Ramos (cell line): ENCODE measurements around the gene CEP104.

Experiments used
- in situ Hi-C: fragments of 300-500 bp; cut with MboI; formaldehyde crosslinking; loops from one replicate; pipeline ENCODE4 v1.14.3; 2022; ENCODE audit warnings: low sequenced_read_pairs; ENCODE audit not compliant: unreplicated experiment

Gene CEP104

DNA sequence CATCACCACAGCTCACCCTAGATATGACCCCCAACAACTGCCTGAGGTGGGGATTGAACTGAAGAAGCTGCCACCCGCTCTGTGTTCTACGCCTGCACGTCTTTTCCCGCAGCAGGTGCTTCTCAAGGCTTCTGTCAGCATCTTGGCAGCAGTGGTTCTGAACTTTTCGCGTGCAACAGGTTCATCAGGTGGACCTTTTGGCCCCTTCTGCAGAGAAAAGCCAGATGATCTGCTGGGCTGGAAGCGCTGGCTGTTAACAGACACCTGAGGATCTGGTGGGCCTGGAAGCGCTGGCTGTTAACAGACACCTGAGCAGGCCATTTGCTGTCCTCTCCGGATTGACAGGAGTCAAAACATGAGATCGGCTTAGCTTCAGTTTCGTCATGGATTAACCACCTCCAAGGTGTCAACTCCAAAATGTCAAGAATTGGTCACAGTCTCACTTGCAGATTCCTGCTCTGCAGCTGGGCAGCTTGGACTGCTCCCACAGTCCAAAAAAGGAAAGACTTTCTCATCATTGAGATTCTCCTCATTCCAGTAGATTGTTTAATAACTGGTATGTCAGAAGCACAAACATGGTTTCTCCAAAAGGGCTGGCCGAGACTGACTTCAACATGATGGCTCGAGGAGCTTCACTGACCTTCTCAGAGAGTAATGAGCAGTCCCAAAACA is 38.4 kb upstream of the CEP104 start:
- in situ Hi-C loops, result loop anchor here (5.0 kb wide), 1 partner anchor 48 kb away; no protein-coding TSS in a partner anchor

DNA sequence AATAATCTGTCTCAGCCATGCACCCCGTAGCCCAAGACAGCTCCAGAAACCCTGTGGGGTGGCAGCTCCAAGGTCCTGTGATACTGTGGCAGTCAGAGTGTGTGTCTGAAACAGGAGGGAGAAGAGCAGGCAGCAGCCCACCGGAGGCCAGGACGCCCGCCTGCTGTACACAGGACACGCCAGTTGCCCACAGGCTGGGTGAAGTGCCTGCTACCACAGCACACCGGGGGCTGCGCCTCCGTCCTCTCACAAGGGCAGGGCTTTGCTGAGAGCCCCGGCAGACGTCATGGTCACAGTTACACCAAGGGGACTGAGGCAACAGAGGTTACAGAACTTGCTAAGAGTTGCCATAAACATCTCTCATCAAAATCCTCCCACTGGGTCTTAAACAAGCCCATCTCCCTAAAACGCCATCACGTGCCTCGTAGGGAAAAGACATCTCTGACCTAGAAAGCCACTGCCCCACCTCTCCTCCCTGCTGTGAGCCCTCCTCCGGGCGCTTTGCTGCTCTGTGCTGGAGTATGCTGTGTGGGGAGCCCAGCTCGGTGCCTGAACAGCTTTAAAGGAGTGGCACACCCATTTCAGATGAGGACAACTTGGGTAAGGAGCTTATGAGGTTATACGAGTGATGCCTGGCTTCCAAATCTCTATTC is 37.7 kb upstream of the CEP104 start:
- in situ Hi-C loops, result loop anchor here (5.0 kb wide), 1 partner anchor 47 kb away; no protein-coding TSS in a partner anchor

DNA sequence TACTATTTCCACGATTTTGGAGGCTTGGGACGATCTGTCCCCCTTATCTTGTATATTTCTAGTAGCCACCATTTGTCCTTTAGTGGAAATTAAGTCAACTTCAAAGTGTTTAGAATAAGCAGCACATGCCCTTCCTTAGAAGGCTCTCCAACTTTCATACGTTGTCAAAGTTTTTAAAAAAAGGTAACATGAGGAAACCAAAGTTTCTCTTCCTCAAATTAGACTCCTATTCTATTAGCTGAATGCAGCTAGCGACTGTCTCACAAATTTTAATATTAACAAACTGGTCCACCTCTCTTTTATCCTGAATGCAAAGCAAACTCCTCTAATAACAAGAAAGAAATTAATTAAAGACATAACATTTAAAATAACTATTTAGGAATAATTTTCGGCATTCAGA is 36.2 kb upstream of the CEP104 start:
- in situ Hi-C loops, result no loop called here

DNA sequence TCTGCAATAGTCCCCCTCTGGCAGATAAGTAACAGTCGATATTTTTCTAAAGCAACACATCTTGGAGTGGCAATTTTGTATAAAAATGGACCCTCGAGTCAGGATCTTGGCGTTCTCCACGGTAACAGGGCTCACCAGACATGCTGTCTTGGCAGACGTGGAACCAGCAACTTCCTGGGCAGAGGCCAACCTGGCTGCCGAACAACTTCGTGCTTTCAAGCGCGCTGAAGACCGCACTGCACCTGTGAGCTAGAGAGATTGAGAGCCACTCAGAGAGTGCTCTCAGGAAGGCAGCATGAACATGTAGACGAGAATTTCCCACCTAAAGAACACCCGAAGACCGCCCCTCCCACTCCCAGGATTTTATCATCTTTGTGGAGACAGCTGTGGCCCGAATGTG is 35.7 kb upstream of the CEP104 start:
- in situ Hi-C loops, result no loop called here

DNA sequence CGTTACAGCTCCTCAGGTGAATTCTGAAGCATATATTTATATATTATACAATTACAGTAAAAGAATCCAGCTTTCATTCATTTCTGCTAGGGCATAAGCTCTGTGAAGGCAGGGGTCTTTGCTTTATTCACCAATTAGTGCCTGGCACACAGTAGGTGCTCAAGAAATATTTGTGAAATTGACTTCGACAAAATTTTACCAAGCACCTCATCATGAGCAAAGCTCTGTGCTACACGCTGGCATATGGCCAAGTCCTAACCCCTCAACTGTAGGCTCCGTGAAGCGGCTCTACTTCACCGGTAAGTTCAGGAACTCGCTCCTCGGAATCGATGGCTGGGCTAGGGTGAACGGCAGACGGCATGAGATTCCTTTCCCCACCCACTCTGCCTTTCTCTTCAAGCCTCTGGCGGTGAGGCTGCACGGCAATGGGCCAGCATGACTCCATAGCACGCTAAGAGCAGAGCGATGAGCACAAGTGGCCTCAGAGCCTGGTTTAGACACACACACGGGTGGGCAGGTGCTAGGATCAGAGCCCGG is 34.4 kb upstream of the CEP104 start:
- in situ Hi-C loops, result no loop called here

DNA sequence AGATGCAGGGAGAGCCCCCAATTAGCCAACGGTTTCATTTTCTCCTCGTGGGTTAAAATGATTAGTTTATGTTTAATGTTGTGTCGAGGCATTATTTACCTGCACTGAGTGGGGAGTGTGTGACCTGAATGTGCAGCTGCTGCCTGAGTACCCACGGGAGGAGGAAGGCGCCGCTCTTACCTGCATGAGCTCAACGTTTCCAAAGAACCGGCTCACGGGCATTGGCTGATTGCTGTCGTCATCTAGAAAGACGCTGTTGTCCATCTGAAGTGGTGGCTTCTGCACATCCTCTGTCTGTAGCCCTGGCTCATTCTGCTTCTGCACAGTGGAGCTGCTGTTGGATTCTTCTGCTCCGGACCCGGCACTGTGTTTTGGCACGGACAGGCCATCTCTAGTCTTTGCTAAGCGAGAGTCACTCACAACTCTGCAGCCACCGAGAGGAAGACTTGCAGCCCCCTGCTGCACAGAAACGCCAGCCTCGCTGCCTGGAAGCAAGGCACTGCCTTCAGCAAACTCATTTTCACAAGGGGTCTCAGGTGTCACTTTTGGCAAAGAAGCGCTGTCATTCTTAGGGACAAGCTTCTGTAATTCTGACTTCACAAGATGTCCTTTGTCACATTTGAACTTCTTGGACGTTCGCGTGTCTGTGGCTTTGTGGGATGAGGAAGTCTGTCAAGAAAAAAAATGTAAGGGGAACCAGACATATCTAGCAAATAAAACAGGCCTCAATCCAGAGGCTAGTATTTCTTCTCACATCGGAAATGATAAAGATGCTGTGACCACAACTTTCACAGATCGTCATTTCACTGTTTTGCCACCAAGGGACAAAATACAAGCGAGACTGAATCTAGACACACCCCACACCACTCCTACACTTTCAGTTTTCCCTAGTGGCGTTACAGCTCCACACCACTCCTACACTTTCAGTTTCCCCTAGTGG is 33.6 kb upstream of the CEP104 start:
- in situ Hi-C loops, result no loop called here

DNA sequence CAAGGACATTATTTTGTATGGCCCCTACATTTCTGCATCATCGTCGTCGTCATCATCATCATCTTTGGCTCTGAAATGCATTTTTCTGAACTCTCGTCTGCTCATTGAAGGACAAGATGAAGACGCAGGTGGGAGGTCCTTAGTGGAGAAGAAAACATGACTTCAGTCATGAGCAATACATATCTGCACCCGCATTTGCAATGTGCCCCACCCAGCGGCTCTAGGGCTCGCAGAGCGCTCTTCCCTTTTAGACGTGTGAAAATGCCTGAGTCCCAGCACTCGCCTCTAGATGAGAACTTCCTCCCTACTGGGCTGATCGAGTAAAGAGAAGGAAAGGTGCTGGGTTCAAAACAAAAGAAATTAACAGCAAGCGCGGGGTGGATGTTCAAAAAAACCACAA is 32.9 kb upstream of the CEP104 start:
- in situ Hi-C loops, result no loop called here

DNA sequence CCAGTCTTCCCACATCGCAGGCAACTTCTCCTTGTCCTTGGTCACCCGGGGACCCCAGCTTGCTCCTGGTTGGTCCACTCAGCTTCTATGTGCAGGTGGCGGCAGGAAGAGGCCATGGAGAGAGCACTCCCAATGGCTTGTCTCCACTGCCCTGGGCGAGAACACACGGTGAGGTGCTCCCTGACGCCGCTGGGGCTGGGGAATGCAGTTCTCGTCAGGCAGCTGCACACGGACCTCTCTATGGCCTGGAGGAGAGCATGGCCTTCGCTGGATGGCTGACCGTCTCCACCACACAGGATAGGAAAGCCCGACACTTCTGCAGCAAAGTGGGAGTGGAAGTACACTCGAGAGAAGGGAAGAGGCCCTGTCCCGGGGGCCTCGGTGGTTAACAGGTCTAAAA is 31.3 kb upstream of the CEP104 start:
- in situ Hi-C loops, result no loop called here

DNA sequence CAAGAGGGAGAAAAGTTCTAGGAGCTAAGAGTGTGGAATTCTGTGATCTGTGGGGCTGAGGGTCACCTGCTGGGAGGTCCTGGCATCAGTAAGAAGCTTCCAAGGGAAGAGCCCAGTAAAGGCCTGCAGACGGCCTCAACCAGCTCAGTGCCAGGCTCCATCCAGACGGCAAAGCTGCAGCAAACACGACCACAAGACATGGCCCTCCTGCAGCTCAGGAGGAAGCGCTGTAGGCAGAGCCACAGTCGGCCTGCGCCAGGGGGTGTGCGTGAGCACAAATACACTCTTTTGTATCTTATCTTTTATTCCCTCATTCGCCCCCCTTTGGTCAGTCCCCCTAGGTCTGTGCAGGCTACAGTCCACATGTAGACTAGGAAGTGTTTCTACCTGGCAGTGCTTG is 29.7 kb upstream of the CEP104 start:
- in situ Hi-C loops, result no loop called here

DNA sequence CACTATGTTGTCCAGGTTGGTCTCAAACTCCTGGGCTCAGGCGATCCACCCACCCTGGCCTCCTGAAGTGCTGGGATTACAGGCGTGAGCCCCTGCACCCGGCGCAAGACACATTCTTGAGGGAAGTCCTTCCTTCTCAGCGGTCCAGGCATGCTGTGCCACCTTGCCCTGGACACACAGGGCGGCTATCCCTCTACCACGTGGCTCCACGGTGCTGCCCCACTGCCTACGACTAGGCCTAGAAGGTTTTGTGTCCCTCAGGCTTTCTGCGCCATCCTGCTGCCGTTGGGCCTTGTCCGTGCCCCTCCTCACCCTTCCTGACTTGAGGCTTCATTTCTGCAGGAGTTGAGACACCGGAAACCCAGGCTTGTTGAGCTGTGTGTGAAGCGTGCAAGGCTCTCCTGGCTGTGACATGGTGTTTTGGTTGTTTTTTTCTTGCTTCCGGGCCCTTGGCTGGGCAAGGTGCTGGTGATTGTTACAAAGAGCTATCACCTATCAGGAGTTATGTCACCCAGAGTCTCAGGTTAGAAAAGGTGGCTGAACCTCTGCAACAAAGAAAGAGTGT is 29.2 kb upstream of the CEP104 start:
- in situ Hi-C loops, result no loop called here

DNA sequence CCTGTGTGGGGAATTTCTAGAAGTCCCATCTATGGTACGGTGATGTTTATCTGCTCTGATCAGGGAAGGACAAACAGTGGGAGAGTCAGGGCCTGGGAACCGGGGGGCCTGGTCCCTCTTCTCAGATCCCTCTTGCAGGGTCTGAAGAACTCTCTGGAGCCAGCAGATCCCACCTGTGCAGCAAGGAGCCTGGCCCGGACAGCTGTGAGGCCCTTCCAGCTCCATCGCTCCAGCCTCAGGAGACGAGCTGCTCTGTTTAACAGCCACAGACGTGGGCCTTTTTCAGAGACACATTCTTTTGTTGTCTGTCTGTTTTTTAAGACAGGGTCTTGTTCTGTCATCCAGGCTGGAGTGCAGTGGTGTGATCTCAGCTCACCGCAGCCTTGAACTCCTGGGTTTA is 28.6 kb upstream of the CEP104 start:
- in situ Hi-C loops, result no loop called here

DNA sequence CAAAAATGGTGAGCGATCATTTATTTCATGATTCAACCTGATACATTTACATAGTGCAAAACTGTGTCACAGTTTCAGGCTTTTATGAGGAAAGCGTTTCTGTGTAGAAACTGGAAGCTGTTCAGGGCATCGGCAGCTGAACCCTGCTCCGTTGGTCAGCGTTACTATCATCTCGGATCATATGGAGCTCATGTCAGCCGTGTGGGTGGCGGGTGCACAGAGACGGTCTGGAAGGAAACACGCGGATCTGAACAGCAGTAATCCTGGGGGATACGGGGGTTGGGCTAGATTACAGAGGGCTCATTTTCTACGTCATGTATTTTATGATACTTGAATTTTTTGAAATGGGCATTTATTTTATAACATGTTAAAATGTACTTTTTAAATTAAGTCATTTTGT is 28.0 kb upstream of the CEP104 start:
- in situ Hi-C loops, result no loop called here

DNA sequence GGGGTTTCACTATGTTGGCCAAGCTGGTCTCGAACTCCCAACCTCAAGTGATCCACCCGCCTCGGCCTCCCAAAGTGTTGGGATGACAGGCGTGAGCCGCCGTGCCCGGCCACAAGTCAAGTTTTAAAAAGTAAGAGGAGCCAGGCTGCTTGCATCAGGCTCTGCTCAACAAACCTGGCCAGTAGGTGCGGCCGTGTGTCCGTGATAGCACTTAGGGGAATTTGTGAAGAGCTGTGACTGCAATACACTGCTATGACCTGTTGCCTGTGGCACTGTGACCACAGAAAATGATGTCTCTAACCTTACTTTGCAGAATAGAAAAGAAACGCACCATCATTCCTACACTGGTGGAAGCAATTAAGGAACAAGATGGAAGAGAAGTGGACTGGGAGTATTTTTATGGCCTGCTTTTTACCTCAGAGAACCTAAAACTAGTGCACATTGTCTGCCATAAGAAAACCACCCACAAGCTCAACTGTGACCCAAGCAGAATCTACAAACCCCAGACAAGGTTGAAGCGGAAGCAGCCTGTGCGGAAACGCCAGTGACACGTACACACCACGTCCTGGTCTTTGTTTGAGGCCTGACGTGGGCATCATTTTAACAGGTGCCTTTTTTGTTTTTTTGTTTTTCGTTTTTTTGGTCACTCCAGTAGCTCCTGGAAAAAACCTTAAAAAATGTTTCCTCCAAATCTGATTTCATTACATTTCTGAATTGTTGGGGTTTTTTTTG is 26.3 kb upstream of the CEP104 start:
- in situ Hi-C loops, result no loop called here

DNA sequence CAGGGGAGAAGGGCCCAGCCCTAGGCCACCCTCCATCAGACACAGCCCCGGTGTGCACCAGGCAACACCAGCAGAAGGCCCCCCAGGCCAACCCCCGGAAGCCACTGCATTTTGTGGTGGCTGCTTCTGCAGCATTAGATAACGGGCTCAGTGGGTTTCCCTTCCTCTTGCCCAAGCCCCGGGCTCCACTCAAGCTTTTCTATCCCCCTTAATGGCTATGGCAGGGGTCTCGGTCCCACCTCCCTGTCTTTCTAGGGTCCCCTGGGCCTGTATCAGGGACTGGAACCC is 24.1 kb upstream of the CEP104 start:
- in situ Hi-C loops, result no loop called here

DNA sequence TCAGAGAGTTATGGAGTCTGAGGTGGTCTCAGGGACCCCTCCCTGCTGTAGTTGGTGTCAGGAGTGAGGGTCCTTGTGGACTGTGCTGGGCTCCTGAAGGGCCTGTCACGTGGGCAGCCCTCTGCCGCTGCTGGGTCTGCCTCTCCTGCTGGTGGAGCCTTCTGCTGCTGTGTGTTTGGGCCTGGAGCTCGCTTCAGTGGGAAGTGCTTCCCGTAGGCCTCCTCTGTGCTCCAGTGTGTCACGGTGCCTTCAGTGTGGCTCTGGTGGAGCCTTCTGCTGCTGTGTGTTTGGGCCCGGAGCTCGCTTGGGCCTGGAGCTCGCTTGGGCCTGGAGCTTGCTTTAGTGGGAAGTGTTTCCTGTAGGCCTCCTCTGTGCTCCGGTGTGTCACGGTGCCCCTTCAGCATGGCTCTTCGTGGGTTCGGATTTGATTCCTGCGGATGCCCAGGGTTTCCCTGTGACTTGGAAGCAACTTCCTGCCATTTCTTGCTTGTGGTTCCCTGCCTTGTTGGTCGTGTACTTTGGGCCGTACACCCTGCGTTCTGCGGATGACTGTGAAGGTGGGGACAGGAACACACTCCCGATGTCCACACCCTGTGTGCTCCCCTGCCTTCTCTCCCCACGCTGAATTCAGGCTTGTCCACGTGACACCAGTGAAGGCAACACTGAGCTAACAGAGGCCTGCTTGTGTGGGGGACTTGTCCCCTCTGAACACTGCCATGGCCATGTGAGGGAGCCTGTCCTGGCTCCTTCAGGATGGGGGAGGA is 23.6 kb upstream of the CEP104 start:
- in situ Hi-C loops, result no loop called here

DNA sequence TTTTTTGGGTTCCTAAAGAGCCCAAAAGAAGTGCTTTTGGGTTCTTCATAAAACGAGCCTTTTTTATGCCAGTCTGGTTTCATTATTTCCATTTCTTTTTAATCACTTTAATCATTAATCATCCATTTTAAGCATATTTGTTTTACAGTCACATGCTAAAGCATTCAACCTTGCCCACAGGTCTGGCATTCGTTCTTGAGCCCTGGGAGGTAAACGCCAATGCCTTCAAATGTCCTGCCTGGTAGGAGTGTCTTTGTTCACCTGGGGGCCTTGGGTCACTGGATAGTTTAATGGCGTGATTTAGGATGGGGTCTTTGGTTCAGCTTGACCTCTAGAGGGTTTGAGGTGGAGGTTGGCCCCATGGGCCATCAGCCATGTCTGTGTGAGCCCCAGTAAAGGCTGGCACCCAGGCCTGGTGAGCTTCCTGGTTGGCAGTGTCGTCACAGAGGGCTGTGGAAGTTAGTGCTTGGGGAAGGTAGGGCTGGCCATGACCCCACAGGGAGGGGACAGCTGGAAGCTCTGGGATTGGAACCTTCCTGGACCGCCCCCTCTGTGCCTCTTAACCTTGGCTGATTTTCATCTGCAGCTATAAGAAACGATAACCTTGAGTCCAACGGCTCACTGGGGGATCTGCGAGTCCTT is 22.9 kb upstream of the CEP104 start:
- in situ Hi-C loops, result no loop called here

DNA sequence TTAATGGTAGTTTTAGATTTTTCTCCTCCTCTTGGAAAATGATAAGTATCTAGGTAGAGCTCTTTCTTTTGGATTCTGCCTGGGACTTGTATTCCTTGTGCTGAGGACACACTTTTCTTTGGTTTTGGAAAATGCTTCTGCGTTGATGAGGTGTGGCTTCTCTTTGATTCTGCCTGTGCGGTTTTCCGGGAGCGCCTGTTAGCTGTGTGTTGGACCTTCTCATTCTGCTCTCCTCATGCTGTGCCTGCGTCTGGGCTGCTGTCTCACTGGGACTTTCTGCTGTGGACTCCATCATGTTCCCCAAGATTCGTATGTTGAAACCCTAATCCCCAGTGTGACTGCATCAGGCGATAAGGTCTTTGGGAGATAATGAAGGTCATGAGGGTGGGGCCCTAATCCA is 22.1 kb upstream of the CEP104 start:
- in situ Hi-C loops, result no loop called here

DNA sequence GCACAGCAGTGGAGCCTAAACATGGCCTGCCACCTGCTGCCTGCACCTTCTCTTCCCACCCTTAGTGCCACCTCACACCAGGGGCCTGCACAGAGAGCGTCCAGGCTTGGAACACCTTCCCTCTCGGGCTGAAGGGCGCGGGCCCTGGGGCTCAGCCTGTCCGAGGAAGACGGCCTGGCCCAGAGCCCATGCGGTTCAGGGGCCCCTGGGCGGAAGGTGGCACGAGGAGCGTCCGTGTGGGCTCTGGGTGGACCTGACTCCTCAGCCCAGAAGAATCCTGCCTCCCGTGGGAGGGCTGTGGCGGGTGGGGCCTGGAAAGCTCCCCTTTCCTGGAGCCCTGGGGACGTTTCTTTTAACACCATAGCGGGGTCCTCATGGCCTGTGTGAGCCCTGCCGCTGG is 19.7 kb upstream of the CEP104 start:
- in situ Hi-C loops, result no loop called here

DNA sequence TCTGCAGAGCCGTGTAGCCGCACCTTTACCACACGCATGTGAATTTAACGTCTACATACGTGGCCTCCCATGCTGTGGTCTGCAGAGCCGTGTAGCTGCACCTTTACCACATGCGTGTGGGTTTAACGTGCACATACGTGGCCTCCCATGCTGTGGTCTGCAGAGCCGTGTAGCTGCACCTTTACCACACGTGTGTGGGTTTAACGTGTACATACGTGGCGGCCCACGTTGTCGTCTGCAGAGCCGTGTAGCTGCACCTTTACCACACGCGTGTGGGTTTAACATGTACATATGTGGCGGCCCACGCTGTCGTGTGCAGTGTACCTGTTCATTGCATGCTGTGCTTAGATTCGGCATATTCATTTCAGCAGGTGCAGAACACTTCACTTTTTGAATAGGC is 17.7 kb upstream of the CEP104 start:
- in situ Hi-C loops, result no loop called here
